Hematopoietic multipotent progenitor cell treated with erythropoietin and hydrocortisone succinate and interleukin-3 and kit ligand, for 6 days (in vitro differentiated cells): ENCODE results near the gene FASTKD2.

ENCODE experiments used
- DNase-seq: peaks from one replicate; pipeline ENCODE4 v3.0.0-alpha.2; 2015

The FASTKD2 gene

GRCh38 chr2:206765242-206766056 lies at the start of gene FASTKD2, which contains the start of gene MDH1B:
Gene FASTKD2, plus strand, starts transcription at chr2:206765606. Its CDS starts 1,088 bp downstream, at chr2:206766694.
Gene MDH1B, minus strand, starts transcription at chr2:206765328. Its CDS starts 57 bp downstream, at chr2:206765271.
- peak; percentile 92 for DNase-seq

DNA sequence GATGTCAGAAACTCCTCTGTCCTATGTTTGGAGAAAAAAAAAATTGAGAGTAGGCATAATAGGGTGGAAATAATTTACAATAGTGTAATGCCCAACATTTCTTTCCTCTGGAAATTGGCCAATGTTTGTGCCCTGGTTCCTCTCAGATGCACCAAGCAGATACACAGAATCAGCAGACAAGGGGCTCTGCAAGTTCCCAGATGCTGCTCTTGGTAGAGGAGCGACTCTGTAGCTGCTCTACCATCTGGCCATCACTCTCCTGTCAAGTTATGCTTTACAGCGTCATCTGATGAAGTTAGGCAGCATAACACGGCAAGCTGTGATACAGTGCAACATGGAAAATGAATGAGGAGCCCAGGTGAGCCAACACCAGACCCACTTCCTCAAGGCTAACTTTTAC lies 48.8 kb upstream of the FASTKD2 start:
- no peak for DNase-seq

DNA sequence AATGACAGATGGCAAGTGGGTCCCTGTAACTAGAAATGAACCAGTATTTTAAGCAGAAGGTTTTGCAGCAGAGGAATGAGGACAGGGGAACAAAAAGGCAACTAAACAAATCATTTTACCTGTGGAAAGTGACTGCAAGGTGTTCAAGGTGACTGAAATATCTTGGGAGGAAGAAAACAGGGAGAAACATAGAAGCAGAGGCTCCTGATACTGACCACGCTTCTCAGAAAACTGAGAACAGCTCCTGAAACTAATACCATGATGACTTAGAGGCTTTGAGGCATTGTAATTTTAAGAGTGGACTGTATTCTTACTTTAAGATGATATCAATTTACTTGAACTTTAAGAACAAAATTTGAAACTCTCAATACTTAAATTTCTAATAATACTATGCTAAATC lies 47.1 kb upstream of the FASTKD2 start, which contains the start of gene DYTN:
Gene DYTN (minus strand): TSS at position 101 of the 400 bp plus-strand sequence. CDS start 117 bp downstream, outside the sequence.
- DNase-seq: no peak

GRCh38 chr2:206721256-206721920 lies 44.0 kb upstream of the FASTKD2 start:
- peak; percentile 9 for DNase-seq

DNA sequence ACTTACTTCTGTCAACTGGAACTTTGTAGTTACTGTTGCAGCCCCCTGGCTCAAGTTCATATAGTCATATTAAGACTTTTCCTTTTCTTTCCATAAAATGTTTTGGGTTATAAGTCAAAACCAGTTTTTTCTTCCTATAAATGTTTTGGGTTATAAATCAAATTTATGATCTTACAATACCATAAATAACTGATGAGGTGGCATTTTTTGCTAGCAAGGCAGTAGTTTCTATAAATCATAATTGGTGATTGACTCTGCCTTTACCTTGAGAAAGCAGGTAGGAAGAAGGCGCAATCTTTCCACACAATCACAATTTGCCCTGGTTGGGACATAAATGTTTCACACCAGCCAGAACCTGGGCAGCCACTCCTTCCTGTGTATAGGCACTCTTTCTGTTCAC lies 42.1 kb upstream of the FASTKD2 start:
- DNase-seq: no peak

DNA sequence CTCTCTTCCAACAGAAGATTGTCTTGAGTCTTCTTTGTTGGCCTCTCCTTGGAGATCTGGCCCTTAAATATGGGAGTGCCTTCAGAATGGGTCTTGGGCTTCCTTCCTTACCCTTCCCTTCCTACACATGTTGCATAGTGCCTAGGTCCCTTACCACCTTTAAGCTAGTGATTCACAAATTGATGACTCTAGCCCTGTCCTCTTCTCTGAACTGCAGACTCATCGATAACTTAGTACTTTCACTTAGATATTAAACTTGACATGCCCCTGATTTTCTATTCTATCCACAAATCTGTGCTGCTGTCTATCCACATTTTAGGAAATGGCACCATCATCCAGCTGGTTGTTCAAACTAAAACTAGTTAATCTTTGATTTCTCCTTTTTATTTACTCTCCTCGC lies 38.1 kb upstream of the FASTKD2 start:
- no peak for DNase-seq

- no peak for DNase-seq
Observed at GRCh38 chr2:206728277-206729199, 36.9 kb upstream of the FASTKD2 start.

DNA sequence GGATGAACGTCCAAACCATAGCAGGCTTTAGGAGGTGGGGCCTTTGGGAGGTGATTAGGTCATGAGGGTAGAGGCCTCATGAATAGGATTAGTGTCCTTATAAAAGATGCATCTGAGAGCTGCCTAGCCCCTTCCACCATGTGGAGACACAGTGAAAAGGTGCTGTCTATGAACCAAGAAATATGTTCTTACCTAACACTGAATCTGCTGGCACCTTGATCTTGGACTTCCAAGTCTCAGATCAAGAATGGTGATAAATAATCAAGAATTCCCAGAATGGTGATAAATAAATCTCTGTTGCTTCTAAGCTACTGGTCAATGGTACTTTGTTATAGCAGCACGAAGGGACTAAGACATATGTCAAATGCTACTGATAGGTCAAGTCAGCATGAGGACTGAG lies 32.1 kb upstream of the FASTKD2 start:
- no peak for DNase-seq

DNA sequence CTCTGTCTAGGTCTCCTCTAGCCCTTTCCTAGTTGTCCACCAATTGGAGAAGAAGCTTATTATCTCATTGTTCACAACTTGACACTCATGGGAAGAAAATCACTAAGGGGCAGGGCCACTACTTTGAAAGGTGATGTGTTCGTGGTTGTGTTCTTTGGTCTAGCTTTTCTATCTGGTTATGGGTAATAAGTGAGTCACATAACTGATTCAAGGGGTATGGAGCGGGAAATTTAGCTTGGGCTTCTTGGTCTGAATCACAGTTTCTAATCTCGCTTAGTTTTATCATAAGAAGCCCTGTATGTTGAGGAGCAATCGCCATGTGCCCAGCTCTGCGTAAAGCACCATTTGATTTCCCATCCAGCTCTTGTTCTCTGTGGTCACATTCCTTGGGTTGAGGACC lies 28.5 kb upstream of the FASTKD2 start:
- DNase-seq: no peak

- DNase-seq: no peak
Observed at GRCh38 chr2:206739271-206739670, 26.1 kb upstream of the FASTKD2 start.

GRCh38 chr2:206740800-206741199 lies 24.6 kb upstream of the FASTKD2 start:
- no peak for DNase-seq

DNA sequence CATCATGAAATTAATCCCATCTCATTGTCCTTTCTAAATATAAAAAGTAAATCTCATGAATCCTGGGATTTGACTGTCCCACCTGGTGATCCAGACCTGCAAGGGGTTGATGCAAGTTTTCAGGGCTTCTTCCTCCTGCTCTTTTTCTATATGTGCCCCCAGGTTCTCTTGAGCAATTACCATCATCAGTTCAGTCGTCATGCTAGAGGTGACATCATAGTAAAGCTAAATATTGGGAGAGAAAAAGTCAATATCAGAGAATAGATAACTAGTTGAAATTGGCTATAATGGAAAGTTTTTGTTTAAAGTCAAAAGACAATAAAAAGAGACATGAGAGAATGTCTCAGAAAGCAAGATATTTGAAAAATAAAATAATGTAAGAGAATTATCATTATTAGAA lies 8.6 kb upstream of the FASTKD2 start:
- no peak for DNase-seq

DNA sequence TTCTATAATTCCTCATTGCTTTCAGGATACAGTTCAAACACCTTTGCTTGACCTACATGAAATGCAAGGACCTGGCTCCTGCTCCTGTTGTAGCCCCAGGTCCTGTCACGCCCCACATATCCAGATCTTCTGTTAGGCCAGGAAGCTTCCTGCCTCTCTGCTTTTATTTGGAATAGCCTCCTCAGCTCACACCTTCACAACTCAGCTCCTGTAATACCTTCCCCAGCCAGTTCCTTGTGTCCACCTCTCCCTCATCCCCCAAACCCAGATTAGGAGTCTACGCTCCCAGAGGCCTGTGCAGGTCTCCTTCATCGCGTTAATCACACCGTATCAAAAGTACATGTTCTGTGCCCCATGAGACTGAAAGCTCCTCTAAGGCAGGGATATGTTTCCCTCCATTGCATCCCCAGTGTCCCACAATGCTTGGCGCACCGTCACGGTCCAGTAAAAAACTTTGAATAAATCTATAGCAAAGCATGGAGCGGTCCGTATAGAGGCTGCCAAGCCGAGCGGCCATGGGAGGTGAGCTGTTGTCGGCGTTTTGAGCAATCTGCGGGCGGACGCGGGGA lies 649 bp upstream of the FASTKD2 start:
- no peak for DNase-seq

DNA sequence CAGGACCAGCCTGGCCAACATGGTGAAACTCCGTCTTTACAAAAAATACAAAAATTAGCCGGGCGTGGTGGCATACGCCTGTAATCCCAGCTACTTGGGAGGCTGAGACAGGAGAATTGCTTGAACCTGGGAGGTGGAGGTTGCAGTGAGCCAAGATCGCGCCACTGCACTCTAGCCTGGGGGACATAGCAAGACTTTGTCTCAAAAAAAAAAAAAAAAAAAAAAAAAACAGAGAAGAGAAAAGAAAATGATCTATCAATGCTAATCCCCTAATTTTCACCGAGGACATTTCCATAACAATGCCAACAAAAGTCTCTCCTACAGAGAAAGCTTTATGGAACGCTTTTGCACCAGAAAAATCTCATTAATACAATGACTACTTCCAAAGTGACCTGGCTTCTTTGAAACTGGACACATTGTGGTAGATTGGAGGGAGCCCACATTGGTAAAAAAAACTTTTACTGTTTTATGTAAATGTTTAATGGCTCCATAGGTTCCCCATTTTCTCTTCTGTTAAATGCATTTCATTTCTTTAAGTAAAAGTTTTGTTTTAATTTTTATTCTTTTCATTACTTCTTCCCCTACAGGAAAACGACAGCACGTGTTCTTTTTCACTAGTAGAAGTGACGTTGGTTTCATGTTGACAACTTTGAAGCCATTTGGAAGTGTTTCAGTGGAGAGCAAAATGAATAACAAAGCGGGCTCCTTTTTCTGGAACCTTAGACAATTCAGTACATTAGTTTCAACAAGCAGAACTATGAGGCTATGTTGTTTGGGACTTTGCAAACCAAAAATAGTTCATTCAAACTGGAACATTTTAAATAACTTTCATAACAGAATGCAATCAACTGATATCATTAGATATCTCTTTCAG lies 888 bp downstream of the FASTKD2 start:
- DNase-seq: no peak

DNA sequence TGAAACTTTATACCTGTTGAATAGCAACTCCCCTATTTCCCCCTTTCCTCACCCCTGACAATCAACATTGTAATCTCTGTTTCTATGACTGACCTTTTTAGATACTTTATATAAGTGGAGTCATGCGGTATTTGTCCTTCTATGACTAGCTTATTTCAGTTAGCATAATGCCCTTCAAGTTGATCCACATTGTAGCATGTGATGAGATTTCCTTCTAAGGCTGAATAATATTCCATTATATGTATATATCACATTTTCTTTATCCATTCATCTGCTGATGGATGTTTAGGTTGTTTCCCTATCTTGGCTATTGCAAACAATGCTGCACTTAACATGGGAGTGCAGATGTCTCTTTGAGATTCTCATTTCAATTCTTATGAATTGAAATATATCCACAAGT lies 9.5 kb downstream of the FASTKD2 start:
- no peak for DNase-seq

DNA sequence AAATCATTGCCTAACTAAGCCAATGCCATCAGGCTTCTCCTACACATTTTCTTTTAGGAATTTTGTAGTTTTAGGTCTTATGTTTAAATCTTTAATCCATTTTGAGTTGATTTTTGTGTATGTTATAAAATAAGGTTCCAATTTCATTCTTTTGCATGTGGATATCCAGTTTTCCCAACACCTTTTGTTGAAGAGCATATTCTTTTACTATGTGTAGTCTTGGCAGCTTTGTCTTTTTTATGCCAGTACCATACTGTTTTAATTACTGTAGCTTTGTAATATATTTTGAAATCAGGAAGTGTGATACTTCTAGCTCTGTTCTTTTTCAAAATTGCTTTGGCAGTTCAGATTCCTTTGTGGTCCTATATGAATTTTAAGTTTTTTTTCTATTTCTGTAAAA lies 11.0 kb downstream of the FASTKD2 start:
- DNase-seq: no peak

DNA sequence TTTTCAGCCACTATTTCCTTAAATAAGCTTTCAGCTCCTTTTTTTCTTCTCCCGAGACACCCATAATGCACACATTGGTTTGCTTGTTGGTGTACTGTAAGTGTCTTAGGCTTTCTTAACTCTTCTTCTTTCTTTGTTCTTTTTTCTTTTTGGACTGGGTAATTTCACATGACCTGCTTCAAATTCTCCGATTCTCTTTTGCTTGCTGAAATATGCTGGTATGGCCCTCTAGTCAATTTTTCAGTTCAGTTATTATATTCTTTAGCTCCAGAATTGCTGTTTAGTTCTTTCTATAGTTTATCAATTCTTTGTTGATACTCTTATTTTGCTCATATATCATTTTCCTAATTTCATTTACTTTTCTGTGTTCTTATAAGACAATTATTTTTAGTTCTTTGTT lies 15.3 kb downstream of the FASTKD2 start:
- no peak for DNase-seq

DNA sequence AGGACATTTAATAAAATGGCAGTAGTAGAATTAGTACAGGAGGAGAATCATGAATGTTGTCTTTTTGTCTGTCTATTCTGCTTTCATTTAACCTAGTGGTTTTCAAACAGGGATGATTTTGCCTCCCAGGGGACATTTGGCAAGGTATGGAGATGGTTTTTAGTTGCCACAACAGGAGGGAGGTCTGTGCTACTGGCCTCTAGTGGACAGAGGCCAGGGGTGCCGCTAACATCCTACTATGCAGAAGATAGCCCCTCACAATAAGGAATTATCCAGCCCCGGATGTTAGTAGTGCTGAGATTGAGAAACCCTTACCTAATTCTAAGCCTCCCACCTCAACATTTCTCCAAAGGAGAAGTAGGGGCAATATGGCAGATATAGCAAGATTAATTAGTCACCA lies 18.3 kb downstream of the FASTKD2 start:
- peak; percentile 47 for DNase-seq

DNA sequence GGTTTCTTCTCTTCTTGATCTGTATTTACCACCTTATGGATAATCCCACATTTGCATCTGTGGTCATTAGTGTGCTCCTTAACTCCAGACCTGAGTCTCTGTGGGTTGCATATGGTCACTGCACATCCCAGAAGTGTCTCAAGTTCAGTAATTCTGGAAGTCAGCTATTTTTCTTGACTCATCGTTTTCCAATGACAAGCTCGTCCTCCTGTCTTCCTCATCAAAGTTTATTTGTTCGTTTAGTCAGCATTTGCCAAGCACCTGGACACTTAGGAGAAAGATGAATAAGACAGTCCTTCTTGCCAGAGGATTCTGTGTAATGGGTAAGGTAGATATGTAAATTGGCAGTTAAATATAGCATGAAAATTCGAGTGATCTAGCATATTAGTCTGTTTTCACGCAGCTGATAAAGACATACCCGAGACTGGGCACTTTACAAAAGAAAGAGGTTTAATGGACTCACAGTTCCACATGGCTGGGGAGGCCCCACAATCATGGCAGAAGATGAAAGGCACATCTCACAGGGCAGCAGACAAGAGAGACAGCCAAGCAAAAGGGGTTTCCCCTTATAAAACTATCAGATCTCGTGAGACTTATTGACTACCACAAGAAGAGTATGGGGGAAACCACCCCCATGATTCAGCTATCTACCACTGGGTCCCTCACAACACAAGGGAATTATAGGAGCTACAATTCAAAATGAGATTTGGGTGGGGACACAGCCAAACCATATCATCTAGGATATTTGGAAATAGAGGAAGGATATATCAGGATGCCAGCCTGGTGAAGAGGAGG lies 19.4 kb downstream of the FASTKD2 start:
- no peak for DNase-seq

DNA sequence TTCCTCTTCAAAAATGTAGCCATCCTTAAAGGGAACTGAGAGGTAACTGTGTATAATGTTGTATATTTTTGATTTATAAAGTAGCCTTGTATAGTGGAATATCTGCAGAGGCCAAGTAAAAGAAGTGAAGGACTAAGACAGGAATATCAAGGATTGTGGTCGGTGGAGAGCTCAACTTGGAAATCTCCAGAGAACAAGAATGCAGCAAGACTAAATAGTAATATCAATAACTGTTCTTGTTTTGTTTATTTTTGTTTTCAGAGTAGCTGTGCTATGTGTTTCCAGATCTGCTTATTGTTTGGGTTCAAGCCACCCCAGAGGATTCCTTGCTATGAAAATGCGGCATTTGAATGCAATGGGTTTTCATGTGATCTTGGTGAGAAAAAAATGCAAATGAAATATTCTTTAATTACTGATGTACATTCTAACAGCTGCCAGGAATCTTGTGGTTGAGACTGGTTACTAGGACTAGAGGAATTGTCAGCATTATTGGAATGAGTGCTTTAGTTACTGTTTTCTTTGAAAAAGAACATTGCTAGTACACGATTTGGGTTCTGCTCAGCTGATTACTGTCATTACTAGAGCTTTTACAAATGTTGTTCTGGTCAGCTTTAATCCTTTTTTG lies 25.0 kb downstream of the FASTKD2 start:
- DNase-seq: no peak
